ENCODE results near the gene AMPD1. TPM values are rescaled to one million over a fixed set of nuclear protein-coding genes. Genes with fewer than 3 reads are reported as not detected.

AMPD1 gene
- total RNA-seq, 4 donors from 2014 or later: not detected

GRCh38 chr1:114690148-114690547, 5.2 kb downstream of the AMPD1 start:
- Histone ChIP-seq H3K36me3 (no peaks in the 10 kb centered on the region), H3K27me3 (peaks cover 12% of the 10 kb centered on the region), H3K9me3 (no peaks in the 10 kb centered on the region), H3K4me1 (no peaks in the 10 kb centered on the region), H3K4me3 (no peak overlapping the region), H3K27ac (no peak overlapping the region)
- TF ChIP-seq CTCF (IDR thresholded peaks at IDR 0.05): no peak
- TF ChIP-seq POLR2AphosphoS5 (IDR thresholded peaks at IDR 0.05): no peak
- no peak for TF ChIP-seq EP300 (IDR thresholded peaks at IDR 0.05)
- no peak for TF ChIP-seq POLR2A (IDR thresholded peaks at IDR 0.05)
- 82% methylated on average over 1 of the region's 1 CpG for WGBS
- no peak for DNase-seq (ENCODE audit: low spot score in 2 of 2)

- WGBS: 86% methylated on average over 4 of the region's 4 CpGs
- Histone ChIP-seq H3K4me1 (no peaks in the 10 kb centered on the region), H3K27me3 (peaks cover 12% of the 10 kb centered on the region), H3K36me3 (no peaks in the 10 kb centered on the region), H3K27ac (no peak overlapping the region), H3K4me3 (no peak overlapping the region), H3K9me3 (no peaks in the 10 kb centered on the region)
- no peak for DNase-seq (ENCODE audit: low spot score in 2 of 2)
- TF ChIP-seq POLR2A (IDR thresholded peaks at IDR 0.05) (no peak), CTCF (IDR thresholded peaks at IDR 0.05) (no peak), POLR2AphosphoS5 (IDR thresholded peaks at IDR 0.05) (no peak), EP300 (IDR thresholded peaks at IDR 0.05) (no peak)
Measured at GRCh38 chr1:114688526-114688925, 6.8 kb downstream of the AMPD1 start.

- TF ChIP-seq POLR2AphosphoS5 (IDR thresholded peaks at IDR 0.05) (no peak), POLR2A (IDR thresholded peaks at IDR 0.05) (no peak), EP300 (IDR thresholded peaks at IDR 0.05) (no peak), CTCF (IDR thresholded peaks at IDR 0.05) (no peak)
- no peak for DNase-seq (ENCODE audit: low spot score in 2 of 2)
- Histone ChIP-seq H3K36me3 (no peaks in the 10 kb centered on the region), H3K27ac (no peak overlapping the region), H3K9me3 (no peaks in the 10 kb centered on the region), H3K27me3 (peaks cover 12% of the 10 kb centered on the region), H3K4me3 (no peak overlapping the region), H3K4me1 (no peaks in the 10 kb centered on the region)
- WGBS: 83% methylated on average over 5 of the region's 5 CpGs
Measured at GRCh38 chr1:114685851-114686250, 9.5 kb downstream of the AMPD1 start.

DNA sequence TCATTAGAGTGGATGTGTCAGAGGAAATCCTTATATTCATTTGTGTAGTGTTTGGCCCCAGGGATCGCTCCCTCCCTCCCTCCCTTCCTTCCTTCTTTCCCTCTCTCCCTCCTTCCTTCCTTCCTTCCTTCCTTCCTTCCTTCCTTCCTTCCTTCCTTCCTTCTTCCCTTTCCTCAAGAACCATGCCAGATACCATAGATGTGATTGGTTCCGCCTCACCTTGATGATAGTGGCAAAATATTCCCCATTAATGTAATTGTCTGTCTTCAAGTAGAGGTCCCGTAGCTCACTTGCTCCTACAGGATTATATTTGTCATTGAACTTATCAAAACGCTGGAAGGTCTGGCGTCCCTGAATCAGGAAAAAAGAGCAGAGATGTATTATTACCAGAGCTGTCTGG, 17.7 kb downstream of the AMPD1 start:
- no peaks in the 10 kb centered on the region for H3K4me1 ChIP-seq
- H3K27me3 ChIP-seq: no peaks in the 10 kb centered on the region
- H3K27ac ChIP-seq: no peak overlapping the region
- no peaks in the 10 kb centered on the region for H3K9me3 ChIP-seq
- no peak overlapping the region for H3K4me3 ChIP-seq
- 85% methylated on average over 5 of the region's 5 CpGs for WGBS
- no peaks in the 10 kb centered on the region for H3K36me3 ChIP-seq
- no peak for DNase-seq (ENCODE audit: low spot score in 2 of 2)
- TF ChIP-seq EP300 (IDR thresholded peaks at IDR 0.05) (no peak), POLR2A (IDR thresholded peaks at IDR 0.05) (no peak), CTCF (IDR thresholded peaks at IDR 0.05) (no peak), POLR2AphosphoS5 (IDR thresholded peaks at IDR 0.05) (no peak)

GRCh38 chr1:114676115-114676514, 19.2 kb downstream of the AMPD1 start:
- Histone ChIP-seq H3K27me3 (no peaks in the 10 kb centered on the region), H3K9me3 (no peaks in the 10 kb centered on the region), H3K27ac (no peak overlapping the region), H3K4me3 (no peak overlapping the region), H3K36me3 (no peaks in the 10 kb centered on the region), H3K4me1 (peaks cover 5% of the 10 kb centered on the region)
- no peak for DNase-seq (ENCODE audit: low spot score in 2 of 2)
- TF ChIP-seq EP300 (IDR thresholded peaks at IDR 0.05) (no peak), POLR2AphosphoS5 (IDR thresholded peaks at IDR 0.05) (no peak), CTCF (IDR thresholded peaks at IDR 0.05) (no peak), POLR2A (IDR thresholded peaks at IDR 0.05) (no peak)
- 91% methylated on average over 1 of the region's 1 CpG for WGBS
